Measurements from ENCODE around the gene VCAM1. TPM values are rescaled to one million over a fixed set of nuclear protein-coding genes. Genes with fewer than 3 reads are reported as not detected.

VCAM1 gene
- total RNA-seq, 1 experiment from 2014 or later: 2.0 TPM

GRCh38 chr1:100730130-100730529 is 10.6 kb downstream of the VCAM1 start:
- no TSS peak for BruUV-seq (replicated peaks)
- Histone ChIP-seq H3K9me3 (ENCODE audit: low read depth, low read length, poor library complexity, severe bottlenecking) (no peaks in the 10 kb centered on the region), H3K4me3 (ENCODE audit: low read depth, low read length, poor library complexity, severe bottlenecking) (no peak overlapping the region), H3K36me3 (ENCODE audit: insufficient read depth, low read length, poor library complexity, severe bottlenecking) (no peaks in the 10 kb centered on the region), H3K27ac (ENCODE audit: low read depth, low read length, poor library complexity, severe bottlenecking) (no peak overlapping the region), H3K27me3 (replicated peaks; ENCODE audit: insufficient read depth, low read depth, low read length, poor library complexity) (no peaks in the 10 kb centered on the region), H3K4me1 (ENCODE audit: insufficient read depth, low read length, poor library complexity, severe bottlenecking) (no peaks in the 10 kb centered on the region)
- POLR2A ChIA-PET (ENCODE audit: low non-redundant PET): interaction anchor here (0.5 kb wide), 1 partner anchor 763 kb away, joined by 3 read pairs; no protein-coding TSS in a partner anchor
- intact Hi-C loops (cut with micrococcal nuclease; ENCODE audit: unreplicated experiment): no loop called here
- no peak for DNase-seq (ENCODE audit: low spot score)
- CTCF ChIA-PET: no interaction called here
- no peak for TF ChIP-seq EZH2 (IDR thresholded peaks at IDR 0.05; ENCODE audit: borderline replicate concordance, low read depth, low read length, poor library complexity, severe bottlenecking)
- TF ChIP-seq CTCF (conservative IDR thresholded peaks at IDR 0.05; ENCODE audit: low read depth, low read length): no peak

GRCh38 chr1:100731309-100731708 is 11.8 kb downstream of the VCAM1 start:
- TF ChIP-seq EZH2 (IDR thresholded peaks at IDR 0.05; ENCODE audit: borderline replicate concordance, low read depth, low read length, poor library complexity, severe bottlenecking) (no peak), CTCF (conservative IDR thresholded peaks at IDR 0.05; ENCODE audit: low read depth, low read length) (no peak)
- H3K27me3 ChIP-seq (replicated peaks; ENCODE audit: insufficient read depth, low read depth, low read length, poor library complexity): no peaks in the 10 kb centered on the region
- DNase-seq (ENCODE audit: low spot score): no peak
- H3K9me3 ChIP-seq (ENCODE audit: low read depth, low read length, poor library complexity, severe bottlenecking): no peaks in the 10 kb centered on the region
- intact Hi-C loops (cut with micrococcal nuclease; ENCODE audit: unreplicated experiment): no loop called here
- peaks cover under 1% of the 10 kb centered on the region for H3K4me1 ChIP-seq (ENCODE audit: insufficient read depth, low read length, poor library complexity, severe bottlenecking)
- POLR2A ChIA-PET (ENCODE audit: low non-redundant PET): no interaction called here
- BruUV-seq (replicated peaks): no TSS peak
- CTCF ChIA-PET: no interaction called here
- H3K4me3 ChIP-seq (ENCODE audit: low read depth, low read length, poor library complexity, severe bottlenecking): no peak overlapping the region
- no peak overlapping the region for H3K27ac ChIP-seq (ENCODE audit: low read depth, low read length, poor library complexity, severe bottlenecking)
- H3K36me3 ChIP-seq (ENCODE audit: insufficient read depth, low read length, poor library complexity, severe bottlenecking): no peaks in the 10 kb centered on the region

GRCh38 chr1:100731758-100732157 is 12.2 kb downstream of the VCAM1 start:
- intact Hi-C loops (cut with micrococcal nuclease; ENCODE audit: unreplicated experiment): no loop called here
- H3K9me3 ChIP-seq (ENCODE audit: low read depth, low read length, poor library complexity, severe bottlenecking): no peaks in the 10 kb centered on the region
- ChIA-PET CTCF (no interaction called here), POLR2A (ENCODE audit: low non-redundant PET) (no interaction called here)
- H3K4me1 ChIP-seq (ENCODE audit: insufficient read depth, low read length, poor library complexity, severe bottlenecking): peaks cover 5% of the 10 kb centered on the region
- no peaks in the 10 kb centered on the region for H3K27me3 ChIP-seq (replicated peaks; ENCODE audit: insufficient read depth, low read depth, low read length, poor library complexity)
- H3K4me3 ChIP-seq (ENCODE audit: low read depth, low read length, poor library complexity, severe bottlenecking): no peak overlapping the region
- TF ChIP-seq CTCF (conservative IDR thresholded peaks at IDR 0.05; ENCODE audit: low read depth, low read length) (no peak), EZH2 (IDR thresholded peaks at IDR 0.05; ENCODE audit: borderline replicate concordance, low read depth, low read length, poor library complexity, severe bottlenecking) (no peak)
- no peak overlapping the region for H3K27ac ChIP-seq (ENCODE audit: low read depth, low read length, poor library complexity, severe bottlenecking)
- DNase-seq (ENCODE audit: low spot score): no peak
- BruUV-seq (replicated peaks): no TSS peak
- no peaks in the 10 kb centered on the region for H3K36me3 ChIP-seq (ENCODE audit: insufficient read depth, low read length, poor library complexity, severe bottlenecking)
